ENCODE data around the gene GPR143.

GRCh38 chrX:9681011-9681410 is 84.6 kb downstream of the GPR143 start:
- TF ChIP-seq POLR2A (IDR thresholded peaks at IDR 0.05; ENCODE audit: borderline replicate concordance, extremely low read depth, insufficient read depth, insufficient read length) (no peak), CTCF (IDR thresholded peaks at IDR 0.05 in 2 of 3, conservative IDR thresholded peaks at IDR 0.05 in 1 of 3; ENCODE audit: borderline replicate concordance in 1 of 3, insufficient read depth in 1 of 3, low read depth in 2 of 3, low read length in 2 of 3) (no peak), SRF (IDR thresholded peaks at IDR 0.05; ENCODE audit: low read depth) (no peak)
